GM18870 (cell line): ENCODE data around the gene PURA.
A peak's percentile ranks its signal among the peaks of the same experiment; 100 is the strongest.

ENCODE experiments used
- ATAC-seq: cut with Tn5 transposase; IDR thresholded peaks from one replicate; pipeline ENCODE4 v1.9.1; 2021; ENCODE audit warnings: moderate library complexity; ENCODE audit not compliant: unreplicated experiment

Gene PURA

GRCh38 chr5:140109759-140110645 lies 3.9 kb upstream of the PURA start:
- ATAC-seq, result no peak

DNA sequence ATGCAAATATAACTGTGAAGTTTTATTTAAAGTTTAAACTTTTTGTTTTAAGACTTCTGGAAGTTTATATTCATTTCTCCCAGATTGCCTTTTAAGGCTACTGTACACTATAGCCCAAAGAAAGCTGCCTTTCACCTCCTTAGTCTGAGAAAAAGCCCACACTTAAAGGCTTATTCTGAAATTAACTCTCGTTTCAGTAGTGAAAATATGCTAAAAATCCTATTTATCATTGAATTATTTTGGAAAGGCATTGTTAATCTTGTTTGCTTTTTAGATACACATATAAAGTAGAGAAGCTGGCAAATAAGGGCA lies 3.3 kb upstream of the PURA start:
- ATAC-seq, result no peak

DNA sequence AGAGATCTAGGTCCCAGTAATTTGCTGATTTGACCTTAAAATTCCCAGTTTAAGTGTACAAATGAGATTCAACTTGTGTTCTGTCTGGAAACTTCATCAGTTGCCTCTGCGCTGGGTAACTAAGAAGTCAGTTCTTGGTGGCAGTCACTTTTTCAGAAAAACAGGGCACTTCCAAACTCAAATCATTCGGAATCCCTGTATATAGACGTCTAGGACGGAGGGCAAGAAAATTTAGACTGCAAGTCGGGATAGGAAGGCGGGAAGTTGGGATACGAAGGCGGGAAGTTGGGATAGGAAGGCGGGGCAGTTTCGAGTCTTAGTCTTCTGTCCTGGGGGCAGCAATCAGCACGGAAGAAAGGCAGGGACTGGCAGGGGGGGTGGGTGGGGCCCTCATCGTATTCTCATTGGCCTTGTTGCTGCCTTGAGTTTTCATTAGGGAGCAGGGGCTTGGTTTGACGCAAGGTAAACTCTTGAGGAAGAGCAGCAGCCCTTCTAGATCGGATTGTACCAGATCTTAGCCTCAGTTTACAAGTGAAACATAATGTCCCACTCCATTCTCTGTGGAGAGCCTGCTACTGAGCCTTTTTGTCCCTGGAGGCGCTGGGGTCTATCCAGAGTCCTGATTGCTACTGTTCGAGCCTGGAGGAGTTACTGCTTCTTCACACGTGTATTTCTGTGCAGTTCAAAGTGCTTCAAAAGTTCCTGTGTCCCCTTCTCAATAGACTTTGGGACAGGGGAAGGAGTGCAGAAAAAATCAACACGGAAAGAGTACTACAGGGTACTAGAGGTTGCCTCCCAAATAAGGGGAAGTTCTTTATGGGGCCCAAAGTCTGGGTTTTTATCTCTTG lies 2.7 kb upstream of the PURA start:
- no peak for ATAC-seq

GRCh38 chr5:140111859-140112551 lies 1.9 kb upstream of the PURA start:
- ATAC-seq, result no peak

GRCh38 chr5:140112685-140113179 lies 1.2 kb upstream of the PURA start:
- ATAC-seq, result no peak

DNA sequence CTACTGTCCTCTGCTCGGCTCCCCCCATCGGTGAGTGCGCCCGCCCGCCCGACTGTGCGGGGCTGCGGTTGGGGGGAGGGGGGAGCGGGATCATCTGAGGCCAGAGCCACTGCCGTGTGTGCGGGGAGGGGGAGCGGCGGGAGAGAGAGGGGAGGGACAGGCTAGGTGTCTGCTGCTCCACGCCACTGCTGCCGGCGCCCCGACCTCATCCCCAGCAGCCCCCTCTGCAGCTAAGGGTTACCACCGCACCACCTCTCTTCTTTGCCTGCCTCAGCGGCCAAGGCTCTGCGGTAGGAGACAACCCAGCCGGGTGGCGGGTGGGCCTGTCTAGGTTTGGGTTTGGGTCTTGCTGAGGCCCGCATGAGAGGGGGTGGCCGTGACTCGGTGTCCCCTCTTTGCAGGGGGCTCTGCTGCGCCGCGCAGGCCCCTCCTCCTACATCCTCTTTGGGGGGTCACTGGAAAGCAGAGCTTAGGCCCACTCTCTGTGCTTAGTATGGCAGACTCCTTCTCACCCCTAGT lies 670 bp upstream of the PURA start:
- ATAC-seq, result peak; percentile 1

DNA sequence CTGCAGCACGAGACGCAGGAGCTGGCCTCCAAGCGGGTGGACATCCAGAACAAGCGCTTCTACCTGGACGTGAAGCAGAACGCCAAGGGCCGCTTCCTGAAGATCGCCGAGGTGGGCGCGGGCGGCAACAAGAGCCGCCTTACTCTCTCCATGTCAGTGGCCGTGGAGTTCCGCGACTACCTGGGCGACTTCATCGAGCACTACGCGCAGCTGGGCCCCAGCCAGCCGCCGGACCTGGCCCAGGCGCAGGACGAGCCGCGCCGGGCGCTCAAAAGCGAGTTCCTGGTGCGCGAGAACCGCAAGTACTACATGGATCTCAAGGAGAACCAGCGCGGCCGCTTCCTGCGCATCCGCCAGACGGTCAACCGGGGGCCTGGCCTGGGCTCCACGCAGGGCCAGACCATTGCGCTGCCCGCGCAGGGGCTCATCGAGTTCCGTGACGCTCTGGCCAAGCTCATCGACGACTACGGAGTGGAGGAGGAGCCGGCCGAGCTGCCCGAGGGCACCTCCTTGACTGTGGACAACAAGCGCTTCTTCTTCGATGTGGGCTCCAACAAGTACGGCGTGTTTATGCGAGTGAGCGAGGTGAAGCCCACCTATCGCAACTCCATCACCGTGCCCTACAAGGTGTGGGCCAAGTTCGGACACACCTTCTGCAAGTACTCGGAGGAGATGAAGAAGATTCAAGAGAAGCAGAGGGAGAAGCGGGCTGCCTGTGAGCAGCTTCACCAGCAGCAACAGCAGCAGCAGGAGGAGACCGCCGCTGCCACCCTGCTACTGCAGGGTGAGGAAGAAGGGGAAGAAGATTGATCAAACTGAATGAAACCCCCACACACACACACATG lies 654 bp downstream of the PURA start:
- ATAC-seq, result peak; percentile 21

GRCh38 chr5:140115186-140115500 lies 1.2 kb downstream of the PURA start:
- ATAC-seq, result no peak

- ATAC-seq, result no peak
Measured at GRCh38 chr5:140116716-140117115, 2.8 kb downstream of the PURA start.

GRCh38 chr5:140117523-140117922 lies 3.6 kb downstream of the PURA start:
- no peak for ATAC-seq

DNA sequence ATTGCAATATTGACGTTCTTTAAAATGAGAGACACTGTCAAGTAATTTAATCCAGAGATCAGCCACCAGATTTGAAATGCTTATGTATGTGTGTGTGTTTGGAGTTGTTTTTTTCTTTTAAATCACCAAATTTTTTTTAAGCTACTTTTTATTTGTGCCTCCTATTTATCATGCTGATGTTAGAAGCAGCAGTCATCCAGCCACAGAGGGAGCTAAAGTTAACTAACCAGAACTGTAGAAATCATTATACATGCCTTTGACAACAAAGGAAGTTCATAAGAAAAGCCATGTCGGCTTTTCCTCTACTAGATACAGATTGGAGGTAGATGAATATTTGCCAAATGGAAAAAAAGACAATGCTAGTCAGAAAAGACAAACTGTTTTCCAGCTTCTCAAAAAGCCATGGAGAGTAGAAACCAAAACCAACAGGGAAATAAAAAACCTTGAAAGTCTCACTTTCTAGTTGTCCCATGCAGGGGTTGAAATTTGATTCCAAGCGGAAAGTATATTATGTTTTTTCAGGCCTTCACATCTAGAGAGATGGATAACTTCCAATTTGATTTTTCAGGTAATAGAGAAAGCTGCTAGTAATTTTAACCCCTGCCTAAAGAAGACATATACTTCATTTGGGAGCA lies 4.5 kb downstream of the PURA start:
- no peak for ATAC-seq

GRCh38 chr5:140125637-140126036 lies 11.7 kb downstream of the PURA start, which contains the start of gene IGIP:
TSS of gene IGIP (plus strand) at chr5:140125937. CDS start at chr5:140128477, 2,540 bp downstream.
- no peak for ATAC-seq

GRCh38 chr5:140126315-140127012 lies 12.6 kb downstream of the PURA start:
- ATAC-seq, result no peak

GRCh38 chr5:140128376-140128775 lies 14.5 kb downstream of the PURA start:
- no peak for ATAC-seq

GRCh38 chr5:140130949-140131733 lies 17.2 kb downstream of the PURA start:
- no peak for ATAC-seq

- ATAC-seq, result no peak
Measured at GRCh38 chr5:140131967-140132409, 18.1 kb downstream of the PURA start.

DNA sequence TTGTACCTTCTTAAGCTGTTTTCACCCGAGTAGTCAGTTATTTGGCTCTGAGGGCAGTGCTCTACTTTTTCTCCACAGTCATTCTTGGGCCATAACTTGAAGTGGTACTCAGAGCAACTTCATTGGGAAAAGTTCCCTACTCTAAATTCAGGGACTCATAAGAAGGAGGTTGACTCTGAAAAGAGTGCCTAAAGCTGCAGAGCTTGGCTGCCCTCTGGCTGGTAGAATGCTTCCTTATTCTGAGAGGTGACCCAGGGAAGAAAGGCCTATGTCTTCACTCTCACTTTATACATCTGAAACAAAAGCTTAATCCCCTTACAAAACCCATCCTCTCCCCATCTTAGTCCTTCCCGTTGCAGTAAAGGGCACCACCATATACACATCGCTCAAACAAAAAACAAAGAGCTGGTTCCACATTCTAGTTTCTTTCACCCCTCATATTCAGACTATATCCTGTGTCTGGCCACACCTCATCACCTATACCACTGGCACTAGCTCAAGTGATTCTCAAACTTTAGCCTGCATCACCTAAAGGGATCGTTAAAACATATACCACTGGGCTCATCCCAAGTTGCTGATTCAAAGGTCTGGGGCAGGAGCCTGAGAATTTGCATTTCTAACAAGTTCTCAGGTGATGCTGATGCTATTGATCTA lies 19.7 kb downstream of the PURA start:
- no peak for ATAC-seq
